Epithelial cell of proximal tubule (primary cell): ENCODE results near the gene NRXN3. TPM values are rescaled to one million over a fixed set of nuclear protein-coding genes. Genes with fewer than 3 reads are reported as not detected.

ENCODE experiments used
- DNase-seq: peaks from one replicate; pipeline ENCODE4 v3.0.0-alpha.2; 2011; ENCODE audit warnings: low read depth
- H3K4me3 ChIP-seq: 2 replicates; pipeline ENCODE4 v1.5.1; 2011; ENCODE audit warnings: low read depth, mild to moderate bottlenecking, low read length
- total RNA-seq: library from RNA; depleted of rRNA; stranded (reverse); fragments of >200 nt; gene quantifications from 2 replicates; pipeline ENCODE4 v1.2.3, GENCODE V29; 2015
- TF ChIP-seq, protein P1 (sequence below): conservative IDR thresholded peaks from 2 replicates; pipeline ENCODE4 v1.5.1; 2012; ENCODE audit warnings: low read depth, mild to moderate bottlenecking, low read length

Gene NRXN3
- total RNA-seq, 1 donor from 2014 or later, result 1.2 TPM

DNA sequence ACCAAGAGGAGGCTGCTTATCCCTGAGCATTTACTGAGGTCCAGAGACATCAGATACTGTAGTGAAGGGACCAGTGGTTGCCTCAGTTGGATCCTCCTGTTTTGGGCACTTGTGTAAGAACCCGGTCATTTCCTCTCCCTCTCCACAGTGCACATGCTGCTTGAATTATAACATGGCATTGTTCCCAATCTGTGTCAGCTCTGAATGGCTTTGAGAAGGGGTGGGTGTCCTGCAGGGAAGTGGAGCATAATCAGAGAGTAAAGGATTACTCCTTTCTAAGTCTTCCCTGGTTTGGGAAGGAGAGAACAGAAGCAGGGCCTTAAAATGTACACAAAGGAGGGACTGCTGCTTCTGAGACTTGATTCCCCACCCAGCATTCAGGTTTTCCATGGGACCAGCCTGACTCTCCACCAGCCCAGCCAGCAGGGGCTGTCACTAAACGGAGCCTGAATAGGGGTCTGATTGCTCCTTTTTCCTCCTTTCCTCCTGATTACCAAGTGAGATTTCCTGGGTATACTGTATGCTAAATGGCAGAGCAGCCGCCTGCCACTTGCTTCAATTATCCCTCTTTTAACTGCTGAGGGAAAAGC, 78.4 kb downstream of the NRXN3 start:
- TF ChIP-seq, protein P1, sequence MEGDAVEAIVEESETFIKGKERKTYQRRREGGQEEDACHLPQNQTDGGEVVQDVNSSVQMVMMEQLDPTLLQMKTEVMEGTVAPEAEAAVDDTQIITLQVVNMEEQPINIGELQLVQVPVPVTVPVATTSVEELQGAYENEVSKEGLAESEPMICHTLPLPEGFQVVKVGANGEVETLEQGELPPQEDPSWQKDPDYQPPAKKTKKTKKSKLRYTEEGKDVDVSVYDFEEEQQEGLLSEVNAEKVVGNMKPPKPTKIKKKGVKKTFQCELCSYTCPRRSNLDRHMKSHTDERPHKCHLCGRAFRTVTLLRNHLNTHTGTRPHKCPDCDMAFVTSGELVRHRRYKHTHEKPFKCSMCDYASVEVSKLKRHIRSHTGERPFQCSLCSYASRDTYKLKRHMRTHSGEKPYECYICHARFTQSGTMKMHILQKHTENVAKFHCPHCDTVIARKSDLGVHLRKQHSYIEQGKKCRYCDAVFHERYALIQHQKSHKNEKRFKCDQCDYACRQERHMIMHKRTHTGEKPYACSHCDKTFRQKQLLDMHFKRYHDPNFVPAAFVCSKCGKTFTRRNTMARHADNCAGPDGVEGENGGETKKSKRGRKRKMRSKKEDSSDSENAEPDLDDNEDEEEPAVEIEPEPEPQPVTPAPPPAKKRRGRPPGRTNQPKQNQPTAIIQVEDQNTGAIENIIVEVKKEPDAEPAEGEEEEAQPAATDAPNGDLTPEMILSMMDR, result no peak
- H3K4me3 ChIP-seq, result no peak overlapping the region
- no peak for DNase-seq

DNA sequence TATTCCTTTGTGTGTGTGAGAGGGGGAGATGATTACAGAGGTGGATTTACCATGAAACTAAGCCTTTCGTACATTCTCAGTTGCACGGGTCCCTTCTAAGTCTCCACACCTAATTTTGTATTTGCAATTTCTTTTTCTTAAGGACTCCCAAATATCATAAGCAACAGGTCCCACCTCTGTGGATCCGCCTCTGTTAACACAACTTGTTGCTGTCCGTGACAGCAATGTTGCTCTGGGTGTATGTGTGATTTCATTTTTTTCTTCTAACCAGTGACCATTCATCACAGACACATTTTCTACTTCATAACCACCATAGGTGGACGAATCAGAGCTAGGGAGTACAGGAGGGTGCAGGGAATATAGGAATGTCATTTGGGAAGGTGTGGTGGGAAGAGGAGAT, 81.1 kb downstream of the NRXN3 start:
- H3K4me3 ChIP-seq, result no peak overlapping the region
- no peak for DNase-seq
- TF ChIP-seq, protein P1, result no peak

DNA sequence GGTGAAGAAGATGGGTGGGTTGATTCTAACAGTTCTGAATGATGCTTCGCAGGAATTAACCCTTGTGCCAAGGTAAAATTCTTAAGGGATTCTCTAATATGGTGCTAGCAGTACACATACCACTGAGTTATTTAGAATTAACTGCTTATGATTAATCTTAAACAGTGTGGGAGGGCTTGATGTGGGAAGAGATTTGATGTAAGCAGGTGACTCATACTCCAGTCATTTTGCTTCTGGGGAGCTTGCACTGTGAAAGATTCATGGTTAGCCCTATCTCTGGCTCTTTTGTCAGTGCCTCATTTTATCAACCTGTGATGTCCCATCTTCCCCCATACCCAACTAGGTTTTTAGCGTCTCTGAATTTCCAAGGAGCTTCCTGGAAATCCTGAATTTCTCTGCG, 83.8 kb downstream of the NRXN3 start:
- TF ChIP-seq, protein P1, result no peak
- no peak overlapping the region for H3K4me3 ChIP-seq
- DNase-seq, result peak; percentile 83

DNA sequence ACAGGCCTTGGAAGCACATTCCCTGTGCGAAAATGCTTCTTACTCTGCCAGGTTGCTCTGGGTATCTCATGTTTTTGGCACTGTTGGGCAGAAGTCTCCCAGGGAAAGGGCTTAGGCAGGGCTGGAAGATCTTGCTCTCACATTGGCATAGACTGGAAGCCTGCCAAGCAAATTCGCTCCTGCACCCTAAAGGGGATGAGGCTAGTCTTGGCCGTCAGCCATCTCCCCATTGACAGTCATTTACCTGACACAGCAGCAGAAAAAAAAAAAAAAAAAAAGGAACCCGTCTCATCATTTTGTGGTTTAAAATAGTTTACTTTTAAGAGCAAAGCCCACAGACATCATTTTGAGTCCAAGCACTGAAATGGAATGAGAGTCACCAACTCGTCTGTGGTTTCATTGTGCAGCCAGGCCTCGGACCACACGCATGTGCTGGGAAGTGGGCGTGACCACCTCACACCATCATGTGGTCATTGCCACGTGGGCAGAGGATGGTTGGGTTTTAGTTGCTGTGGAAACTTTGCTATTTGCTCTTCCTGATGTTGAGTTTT, 84.8 kb downstream of the NRXN3 start:
- peak; percentile 75 for DNase-seq
- TF ChIP-seq, protein P1, result no peak

DNA sequence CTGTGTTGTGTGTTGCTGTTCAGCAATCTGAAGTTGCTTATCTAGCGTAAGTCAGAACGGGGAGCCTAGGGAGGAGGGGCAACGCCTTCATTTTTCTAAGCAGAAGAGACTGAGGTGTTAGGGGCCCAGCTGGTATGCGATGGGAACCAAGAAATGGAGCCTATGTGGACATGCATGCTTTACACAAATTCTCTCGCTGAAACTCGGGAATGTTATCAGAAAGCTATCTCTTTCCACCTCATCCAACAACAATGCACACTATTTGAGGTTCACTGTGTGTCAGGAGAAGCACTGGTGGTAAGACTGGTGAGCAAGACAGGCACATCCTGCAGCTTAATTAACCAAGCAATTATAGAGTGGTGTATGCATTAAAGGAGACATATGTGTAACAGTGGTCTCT, 89.7 kb downstream of the NRXN3 start:
- DNase-seq, result no peak
- TF ChIP-seq, protein P1, result no peak
- no peak overlapping the region for H3K4me3 ChIP-seq

More for the DNA sequence above, 84.8 kb downstream of the NRXN3 start:
- no peak overlapping the region for H3K4me3 ChIP-seq

DNA sequence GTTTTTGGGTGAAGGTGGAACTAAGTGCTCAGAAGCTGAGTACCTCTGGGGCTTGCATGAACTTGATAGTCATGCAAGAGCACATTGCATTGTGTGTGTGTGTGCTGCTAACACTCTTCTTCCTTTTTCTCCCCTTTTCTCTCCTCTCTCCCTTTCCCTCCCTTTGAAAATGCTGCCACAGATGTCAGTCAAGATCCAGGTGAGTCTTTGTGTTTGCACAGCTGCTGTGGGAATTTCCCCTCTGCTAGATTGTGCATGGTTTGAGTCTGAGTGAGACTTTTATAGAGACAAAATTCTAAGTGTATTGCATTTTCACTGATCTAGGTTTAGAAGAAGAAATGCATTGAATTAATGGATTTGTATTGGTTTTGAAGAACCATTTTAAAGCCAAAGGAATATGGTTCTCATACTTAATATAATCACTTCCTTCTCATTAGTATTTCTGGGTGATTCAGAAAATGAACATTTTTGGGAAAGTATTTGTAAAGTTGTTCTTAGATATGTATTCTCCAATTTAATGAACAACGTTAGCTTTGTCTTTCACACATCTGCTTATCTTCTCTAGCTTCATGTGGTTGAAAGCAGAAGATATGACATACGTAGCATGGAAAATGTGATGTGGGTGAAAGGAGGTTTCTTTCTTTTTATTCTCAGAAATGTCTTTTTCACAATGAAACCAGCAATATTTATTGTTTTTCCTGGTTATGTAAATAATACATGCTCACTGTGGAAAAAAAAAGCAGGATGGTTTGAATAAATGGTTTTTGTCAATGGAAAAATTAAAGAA, 108.5 kb downstream of the NRXN3 start:
- TF ChIP-seq, protein P1, result no peak
- no peak for DNase-seq
- H3K4me3 ChIP-seq, result no peak overlapping the region
